SK-N-SH (cell line): ENCODE results near the gene GSC2. TPM values are rescaled to one million over a fixed set of nuclear protein-coding genes. Genes with fewer than 3 reads are reported as not detected.
A peak's percentile ranks its signal among the peaks of the same experiment; 100 is the strongest.

Experiments
- CTCF ChIA-PET: fragments of 300-600, 350-600 bp; formaldehyde crosslinking; extraction: SDS; loops from one replicate; lab custom pipeline; 2021; lab: Yijun Ruan, JAX
- POLR2A ChIA-PET: fragments of 350-600 bp; sonication (Branson Sonifier 250); formaldehyde crosslinking; extraction: SDS; loops from one replicate; lab custom pipeline; 2020; ENCODE audit warnings: antibody characterized with exemption, inconsistent platforms; lab: Yijun Ruan, JAX
- DNase-seq: peaks from one replicate; pipeline ENCODE4 v3.0.0; 2012
- H2AFZ ChIP-seq: fragments of 200-600 bp; sonication (generic); 2 replicates; pipeline ENCODE4 v1.8.1; 2016; ENCODE audit warnings: antibody characterized with exemption, mild to moderate bottlenecking, low read depth
- H3F3A ChIP-seq: fragments of 200-600 bp; sonication (generic); replicated peaks from 2 replicates; pipeline ENCODE3; 2016; ENCODE audit warnings: antibody characterized with exemption, mild to moderate bottlenecking; ENCODE audit not compliant: insufficient read depth
- H3K27ac ChIP-seq, 2 experiments: fragments of 200-500 bp in 1 of 2; fragments of 200-600 bp in 1 of 2; sonication (Bioruptor generic) in 1 of 2; sonication (generic), shearing (Covaris generic) in 1 of 2; 2 replicates each; pipeline versions ENCODE4 v1.5.1 to v1.6.1; 2014 to 2016; ENCODE audit warnings: low read depth in 2 of 2, inconsistent platforms in 1 of 2, low read length in 1 of 2, mild to moderate bottlenecking in 1 of 2, mixed read lengths in 1 of 2
- H3K27me3 ChIP-seq: fragments of 200-600 bp; sonication (generic), shearing (Covaris generic); 2 replicates; pipeline ENCODE4 v1.6.1; 2016; ENCODE audit warnings: mixed run types; ENCODE audit not compliant: insufficient read depth
- H3K36me3 ChIP-seq, 2 experiments: fragments of 200-500 bp in 1 of 2; fragments of 200-600 bp in 1 of 2; sonication (Bioruptor generic) in 1 of 2; sonication (generic) in 1 of 2; replicated peaks in 1 of 2; 2 replicates each; pipeline versions ENCODE3 to v1.5.1; 2014 to 2016; ENCODE audit warnings: low read length in 1 of 2, mild to moderate bottlenecking in 1 of 2; ENCODE audit not compliant: insufficient read depth in 2 of 2, control insufficient read depth in 1 of 2
- H3K4me1 ChIP-seq, 2 experiments: fragments of 200-500 bp in 1 of 2; fragments of 200-600 bp in 1 of 2; sonication (Bioruptor generic) in 1 of 2; sonication (generic), shearing (Covaris generic) in 1 of 2; 2 replicates each; pipeline versions ENCODE4 v1.5.1 to v1.6.1; 2014 to 2016; ENCODE audit warnings: low read depth in 1 of 2, low read length in 1 of 2, mixed run types in 1 of 2; ENCODE audit not compliant: insufficient read depth in 2 of 2, control insufficient read depth in 1 of 2
- H3K4me2 ChIP-seq: fragments of 200-600 bp; sonication (generic), shearing (Covaris generic); 2 replicates; pipeline ENCODE4 v1.6.1; 2017; ENCODE audit warnings: mixed run types
- H3K4me3 ChIP-seq, 2 experiments: fragments of 200-500 bp in 1 of 2; fragments of 200-600 bp in 1 of 2; sonication (Bioruptor generic) in 1 of 2; sonication (generic), shearing (Covaris generic) in 1 of 2; 2 replicates each; pipeline versions ENCODE4 v1.5.1 to v1.8.1; 2014 to 2016; ENCODE audit warnings: low read depth in 2 of 2, inconsistent platforms in 1 of 2, low read length in 1 of 2, mild to moderate bottlenecking in 1 of 2, mixed read lengths in 1 of 2, moderate library complexity in 1 of 2
- H3K79me2 ChIP-seq: fragments of 200-600 bp; sonication (generic); 2 replicates; pipeline ENCODE4 v1.8.1; 2017; ENCODE audit warnings: mild to moderate bottlenecking; ENCODE audit not compliant: insufficient read depth
- H3K9ac ChIP-seq: fragments of 200-600 bp; sonication (generic); 2 replicates; pipeline ENCODE4 v1.6.1; 2017; ENCODE audit warnings: mixed run types
- H3K9me2 ChIP-seq: fragments of 200-600 bp; sonication (generic); 2 replicates; pipeline ENCODE4 v1.6.1; 2017; ENCODE audit warnings: mixed run types
- H3K9me3 ChIP-seq: fragments of 200-600 bp; sonication (generic); 2 replicates; pipeline ENCODE4 v1.6.1; 2017; ENCODE audit warnings: mixed run types, mild to moderate bottlenecking, moderate library complexity
- H4K20me1 ChIP-seq: fragments of 200-600 bp; sonication (generic); 2 replicates; pipeline ENCODE4 v1.6.1; 2017; ENCODE audit warnings: mild to moderate bottlenecking, mixed run types; ENCODE audit not compliant: insufficient read depth
- CHD2 ChIP-seq: fragments of 150-350 bp; IDR thresholded peaks from 2 replicates; pipeline ENCODE4 v1.6.1; 2018; ENCODE audit warnings: low read length; ENCODE audit not compliant: partially characterized antibody
- CTCF ChIP-seq: fragments of 200-600 bp; sonication (generic); IDR thresholded peaks from 2 replicates; pipeline ENCODE4 v1.6.1; 2017; ENCODE audit warnings: antibody characterized with exemption, mild to moderate bottlenecking, moderate library complexity
- ELF1 ChIP-seq: IDR thresholded peaks from 2 replicates; pipeline ENCODE4 v1.4.0; 2012
- EZH2phosphoT487 ChIP-seq: fragments of 200-600 bp; sonication (generic); IDR thresholded peaks from 2 replicates; pipeline ENCODE4 v1.6.1; 2017; ENCODE audit warnings: low read depth, mixed run types, mild to moderate bottlenecking, antibody characterized with exemption, moderate library complexity, borderline replicate concordance
- FOSL2 ChIP-seq: IDR thresholded peaks from 2 replicates; pipeline ENCODE4 v1.4.0; 2012; ENCODE audit warnings: low read depth, mild to moderate bottlenecking, moderate library complexity, borderline replicate concordance
- GATA2 ChIP-seq: sonication (generic); formaldehyde crosslinking; IDR thresholded peaks from 2 replicates; pipeline ENCODE4 v1.5.0; 2020; ENCODE audit warnings: mild to moderate bottlenecking, missing genetic modification reagents
- JUND ChIP-seq: IDR thresholded peaks from 2 replicates; pipeline ENCODE4 v1.4.0; 2012
- MAX ChIP-seq: IDR thresholded peaks from 2 replicates; pipeline ENCODE4 v1.4.0; 2012; ENCODE audit warnings: low read depth
- MEF2A ChIP-seq: IDR thresholded peaks from 2 replicates; pipeline ENCODE4 v1.4.0; 2012; ENCODE audit warnings: low read depth, borderline replicate concordance
- USF1 ChIP-seq: IDR thresholded peaks from 2 replicates; pipeline ENCODE4 v1.4.0; 2012; ENCODE audit warnings: low read depth, borderline replicate concordance
- WGBS: methylation state at CpG from one replicate; pipeline ENCODE4 v1.1.6; 2017; ENCODE audit warnings: low lambda C conversion rate; 5-methylcytosine and 5-hydroxymethylcytosine counted together
- polyA plus RNA-seq, 3 experiments: library from polyadenylated mRNA; depleted of rRNA; stranded (reverse); fragments of >200 nt; gene quantifications; 2 replicates each; pipeline ENCODE4 v1.2.3, GENCODE V29; 2012

The GSC2 gene
- polyA plus RNA-seq, 1 of the 3 experiments (the other 2 are of a cell fraction), result not detected

- TF ChIP-seq USF1 (no peak), FOSL2 (no peak), ELF1 (no peak), JUND (no peak)
Observed at GRCh38 chr22:19169947-19170318, 19.8 kb upstream of the GSC2 start (continued).

- no peaks in the 10 kb centered on the region for H3K36me3 ChIP-seq
- H3K4me3 ChIP-seq, result peak overlapping the region in 1 of 2 experiments; percentile 21; a peak in 1 of 4 replicates
- peak overlapping the region; percentile 59; the same call in 1 of the 2 replicates for H2AFZ ChIP-seq
- H3K4me2 ChIP-seq, result no peak overlapping the region
- H3K4me1 ChIP-seq, result peaks cover 15 to 32% of the 10 kb centered on the region in 2 experiments
- 0 out of 2 replicates have a peak, but pooled peaks cover 6% of the 10 kb centered on the region for H4K20me1 ChIP-seq
- TF ChIP-seq MAX (no peak), CHD2 (no peak), GATA2 (0 out of 2 replicates have a peak, but pooled peaks have one; percentile 7)
- TF ChIP-seq, all 33 proteins: peak for 1
- CTCF ChIA-PET, result interaction anchor here (1.2 to 1.8 kb wide), 3 partner anchors 10 to 510 kb away, joined by 3 to 7 read pairs (median 4); partner anchors contain the start of gene ESS2
- H3K79me2 ChIP-seq, result peaks cover 29% of the 10 kb centered on the region
- no peaks in the 10 kb centered on the region for H3F3A ChIP-seq
- H3K9me2 ChIP-seq, result no peaks in the 10 kb centered on the region
- POLR2A ChIA-PET, result no interaction called here
- H3K27me3 ChIP-seq, result peaks cover 39% of the 10 kb centered on the region
- H3K27ac ChIP-seq, result no peak overlapping the region
- 21% methylated on average over 31 of the region's 58 CpGs for WGBS
- no peak overlapping the region for H3K9ac ChIP-seq
- H3K9me3 ChIP-seq, result no peaks in the 10 kb centered on the region
- DNase-seq, result peak; percentile 60
Observed at GRCh38 chr22:19169002-19169946, 19.2 kb upstream of the GSC2 start.

GRCh38 chr22:19168088-19168890, 18.2 kb upstream of the GSC2 start:
- no peak overlapping the region for H3K27ac ChIP-seq
- WGBS, result 38% methylated on average over 15 of the region's 17 CpGs
- H3F3A ChIP-seq, result no peaks in the 10 kb centered on the region
- H3K36me3 ChIP-seq, result no peaks in the 10 kb centered on the region
- TF ChIP-seq EZH2phosphoT487 (no peak), MEF2A (no peak), CTCF (peak; percentile 13; the same call in 1 of the 2 replicates), USF1 (no peak)
- TF ChIP-seq, all 33 proteins: peak for 1
- DNase-seq, result no peak
- no peak overlapping the region for H2AFZ ChIP-seq
- ChIA-PET CTCF (interaction anchor here (1.1 to 2.8 kb wide), 3 partner anchors 11 to 511 kb away, joined by 4 to 10 read pairs (median 4); partner anchors contain the start of gene ESS2), POLR2A (no interaction called here)
- H3K4me2 ChIP-seq, result no peak overlapping the region
- no peaks in the 10 kb centered on the region for H3K9me2 ChIP-seq
- no peaks in the 10 kb centered on the region for H3K9me3 ChIP-seq
- H3K9ac ChIP-seq, result no peak overlapping the region
- peaks cover 9 to 22% of the 10 kb centered on the region in 2 experiments for H3K4me1 ChIP-seq
- no peaks in the 10 kb centered on the region for H4K20me1 ChIP-seq
- H3K27me3 ChIP-seq, result peaks cover 39% of the 10 kb centered on the region
- no peak overlapping the region for H3K4me3 ChIP-seq
- H3K79me2 ChIP-seq, result peaks cover 19% of the 10 kb centered on the region
